CD4-positive, CD25-positive, alpha-beta regulatory T cell (primary cell): ENCODE results near the gene KIF24. TPM values are rescaled to one million over a fixed set of nuclear protein-coding genes. Genes with fewer than 3 reads are reported as not detected.
A peak's percentile ranks its signal among the peaks of the same experiment; 100 is the strongest.

ENCODE experiments used
- ATAC-seq, 2 donors: fragments of 150-1000 bp; cut with Tn5 transposase; one replicate each; pipeline ENCODE4 v1.10.0; 2021; ENCODE audit warnings: low read depth in 2 of 2, moderate number of reproducible peaks in 2 of 2, moderate library complexity in 1 of 2
- DNase-seq, 3 donors: peaks; one replicate each; pipeline versions ENCODE4 v3.0.0 to v3.0.0-alpha.2; 2012 to 2022; ENCODE audit warnings: mixed read lengths in 1 of 3
- H3K27ac ChIP-seq: one replicate; pipeline ENCODE4 v1.7.0; 2013; ENCODE audit warnings: mild to moderate bottlenecking, low read length; ENCODE audit not compliant: insufficient read depth, poor library complexity, severe bottlenecking
- H3K27me3 ChIP-seq: one replicate; pipeline ENCODE4 v1.7.0; 2013; ENCODE audit warnings: low read length; ENCODE audit not compliant: control insufficient read depth, insufficient read depth
- H3K36me3 ChIP-seq: one replicate; pipeline ENCODE4 v1.7.0; 2013; ENCODE audit warnings: mild to moderate bottlenecking, low read length, moderate library complexity; ENCODE audit not compliant: control insufficient read depth, insufficient read depth
- H3K4me1 ChIP-seq: 2 replicates; pipeline ENCODE4 v1.7.0; 2013; ENCODE audit warnings: mild to moderate bottlenecking, low read length; ENCODE audit not compliant: insufficient read depth, control insufficient read depth, poor library complexity, severe bottlenecking
- H3K4me3 ChIP-seq: one replicate; pipeline ENCODE4 v1.7.0; 2013; ENCODE audit warnings: low read depth, mild to moderate bottlenecking, low read length, moderate library complexity
- H3K9me3 ChIP-seq, 2 experiments: 1 replicate in 1 of 2; 2 replicates in 1 of 2; pipeline ENCODE4 v1.7.0; 2013; ENCODE audit warnings: low read length in 2 of 2, mild to moderate bottlenecking in 1 of 2, moderate library complexity in 1 of 2; ENCODE audit not compliant: control insufficient read depth in 2 of 2
- H3K27ac Mint-ChIP-seq, 3 donors: one replicate each; pipeline ENCODE4 v1.8.0; 2020 to 2022; ENCODE audit warnings: mild to moderate bottlenecking in 3 of 3, mixed read lengths in 3 of 3, moderate library complexity in 2 of 3
- H3K27me3 Mint-ChIP-seq: one replicate; pipeline ENCODE4 v1.8.0; 2022; ENCODE audit warnings: mild to moderate bottlenecking, mixed read lengths
- H3K36me3 Mint-ChIP-seq: one replicate; pipeline ENCODE4 v1.8.0; 2020; ENCODE audit warnings: mixed read lengths
- H3K4me1 Mint-ChIP-seq, 4 donors: one replicate each; pipeline ENCODE4 v1.8.0; 2020 to 2022; ENCODE audit warnings: mixed read lengths in 4 of 4, mild to moderate bottlenecking in 1 of 4
- H3K4me3 Mint-ChIP-seq, 4 donors: one replicate each; pipeline ENCODE4 v1.8.0; 2020 to 2022; ENCODE audit warnings: mild to moderate bottlenecking in 4 of 4, mixed read lengths in 4 of 4, moderate library complexity in 3 of 4
- H3K9me3 Mint-ChIP-seq, 7 donors: one replicate each; pipeline ENCODE4 v1.8.0; 2020 to 2022; ENCODE audit warnings: mixed read lengths in 7 of 7, mild to moderate bottlenecking in 3 of 7, moderate library complexity in 2 of 7
- polyA plus RNA-seq, 4 donors: library from polyadenylated mRNA; unstranded; fragments of 300-500 nt; fragmentation: Illumina TruSeq; gene quantifications; one replicate each; pipeline ENCODE4 v1.2.3, GENCODE V29; 2021
- total RNA-seq: library from RNA; stranded (reverse); gene quantifications from one replicate; pipeline ENCODE4 v1.2.3, GENCODE V29; 2022

KIF24 gene
- total and polyA plus RNA-seq, 5 donors from 2014 or later: 0.21 to 0.25 TPM; not detected in 3

DNA sequence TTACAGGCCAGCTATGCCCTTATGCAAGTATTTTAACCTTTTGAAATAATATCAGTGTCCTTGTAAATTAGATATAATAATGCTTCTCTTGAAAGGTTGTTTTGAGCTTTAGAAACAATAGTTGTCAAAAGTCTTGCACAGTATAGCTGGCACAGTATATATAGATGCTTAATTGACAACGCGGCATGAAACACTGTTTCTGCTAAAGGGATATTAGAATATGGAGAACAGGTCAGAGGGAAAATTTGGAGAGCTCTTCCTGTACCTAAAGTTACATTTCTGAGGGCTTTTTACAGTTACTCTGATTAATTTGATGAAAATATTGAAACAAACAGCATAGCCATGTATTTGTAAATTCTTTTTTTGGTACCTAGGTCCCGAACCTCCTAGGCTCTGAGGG is 4.8 kb upstream of the KIF24 start:
- Histone ChIP-seq H3K4me1 (peaks cover 11% of the 10 kb centered on the region), H3K36me3 (peaks cover 7% of the 10 kb centered on the region), H3K9me3 (no peaks in the 10 kb centered on the region), H3K27me3 (no peaks in the 10 kb centered on the region), H3K27ac (no peak overlapping the region), H3K4me3 (no peak overlapping the region)
- H3K27ac Mint-ChIP-seq: peak overlapping the region in 1 of 3 donors; percentile 6
- no peaks in the 10 kb centered on the region for H3K36me3 Mint-ChIP-seq
- DNase-seq (no peak), ATAC-seq (no peak)
- H3K4me1 Mint-ChIP-seq: peaks cover 8 to 36% (median 18%) of the 10 kb centered on the region in 4 donors
- H3K4me3 Mint-ChIP-seq: no peak overlapping the region
- H3K9me3 Mint-ChIP-seq: no peaks in the 10 kb centered on the region
- peaks cover 2% of the 10 kb centered on the region for H3K27me3 Mint-ChIP-seq

DNA sequence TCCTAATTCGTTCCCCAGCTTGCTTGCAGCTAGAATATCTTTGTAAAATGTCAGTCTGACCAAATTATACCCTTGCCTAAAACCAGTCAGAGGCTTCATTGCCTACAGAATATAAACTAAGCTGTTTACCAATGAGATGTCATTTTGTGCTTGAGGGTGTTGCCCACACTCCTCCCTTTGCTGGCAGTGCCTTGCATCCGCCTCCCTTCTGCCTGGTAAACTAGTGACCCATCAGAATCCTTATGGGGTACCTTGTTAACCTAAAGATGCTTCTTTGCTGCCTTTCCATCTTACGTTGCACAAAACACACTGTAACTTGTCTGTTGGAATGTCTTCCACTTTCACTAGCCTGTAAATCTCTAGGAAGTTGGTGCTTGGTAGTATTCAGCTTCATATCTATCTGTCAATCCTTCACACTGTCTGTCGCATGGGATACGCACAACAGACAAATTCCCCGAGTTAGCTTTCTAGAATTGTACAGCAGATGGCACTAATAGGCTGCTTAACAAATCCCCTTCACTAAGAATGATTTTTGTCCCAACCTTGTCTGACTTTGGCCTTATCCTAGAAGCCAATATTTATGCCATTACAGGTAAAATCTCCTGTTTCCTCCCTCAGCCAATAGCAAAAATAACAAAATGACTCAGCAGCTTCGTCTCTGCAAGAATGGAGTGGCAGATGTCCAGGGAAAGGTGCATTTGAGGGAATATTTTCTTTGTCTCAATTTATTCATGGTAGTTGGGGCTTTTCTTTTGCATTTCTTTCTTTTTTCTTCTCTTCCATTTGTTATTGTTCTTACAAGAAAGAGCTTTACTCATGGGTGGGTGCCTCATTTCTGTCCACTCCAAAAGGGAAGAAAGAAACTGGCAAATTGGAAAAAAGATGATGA is 3.3 kb upstream of the KIF24 start:
- Histone ChIP-seq H3K27ac (no peak overlapping the region), H3K4me3 (no peak overlapping the region), H3K9me3 (no peaks in the 10 kb centered on the region), H3K27me3 (no peaks in the 10 kb centered on the region), H3K4me1 (peaks cover 17% of the 10 kb centered on the region), H3K36me3 (peaks cover 5% of the 10 kb centered on the region)
- no peaks in the 10 kb centered on the region for H3K36me3 Mint-ChIP-seq
- H3K4me3 Mint-ChIP-seq: peak overlapping the region; percentile 11 to 77 (median 46)
- H3K27ac Mint-ChIP-seq: peak overlapping the region in 2 of 3 donors; percentile 4 to 24
- ATAC-seq (no peak), DNase-seq (peak in 2 of 3 donors; percentile 31 to 64)
- peaks cover 11 to 46% (median 26%) of the 10 kb centered on the region in 4 donors for H3K4me1 Mint-ChIP-seq
- peaks cover 4% of the 10 kb centered on the region for H3K27me3 Mint-ChIP-seq
- no peaks in the 10 kb centered on the region for H3K9me3 Mint-ChIP-seq

DNA sequence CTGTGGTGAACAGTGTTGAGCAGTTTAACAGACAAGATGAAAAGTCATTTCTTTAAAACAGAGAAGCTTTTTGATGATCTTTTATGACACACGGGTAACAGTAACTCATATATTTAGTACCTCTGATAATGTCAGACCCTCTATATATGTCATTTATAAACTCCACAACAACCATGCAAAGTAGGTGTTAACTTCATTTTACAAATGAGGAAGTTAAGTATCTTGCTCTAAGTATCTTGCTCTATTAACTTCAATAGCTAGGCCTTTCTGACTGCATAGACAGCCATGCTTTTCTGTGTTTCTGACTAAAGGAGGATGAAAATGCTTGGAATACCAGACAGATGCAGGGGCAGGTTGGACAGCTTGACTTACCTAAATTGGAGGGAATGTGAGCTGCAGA is 2.1 kb upstream of the KIF24 start:
- Histone ChIP-seq H3K27me3 (no peaks in the 10 kb centered on the region), H3K4me3 (no peak overlapping the region), H3K9me3 (no peaks in the 10 kb centered on the region), H3K36me3 (peaks cover 2% of the 10 kb centered on the region), H3K4me1 (peaks cover 17% of the 10 kb centered on the region), H3K27ac (no peak overlapping the region)
- H3K27me3 Mint-ChIP-seq: peaks cover 4% of the 10 kb centered on the region
- no peak for ATAC-seq
- peak overlapping the region in 3 of 4 donors; percentile 35 to 62 (median 44) for H3K4me3 Mint-ChIP-seq
- no peaks in the 10 kb centered on the region for H3K9me3 Mint-ChIP-seq
- H3K27ac Mint-ChIP-seq: no peak overlapping the region
- DNase-seq: no peak
- peaks cover 11 to 46% (median 27%) of the 10 kb centered on the region in 4 donors for H3K4me1 Mint-ChIP-seq
- no peaks in the 10 kb centered on the region for H3K36me3 Mint-ChIP-seq

- Histone ChIP-seq H3K27ac (peak overlapping the region; percentile 77), H3K27me3 (no peaks in the 10 kb centered on the region), H3K4me1 (peaks cover 17% of the 10 kb centered on the region), H3K36me3 (no peaks in the 10 kb centered on the region), H3K9me3 (no peaks in the 10 kb centered on the region), H3K4me3 (peak overlapping the region; percentile 92)
- H3K27me3 Mint-ChIP-seq: peaks cover 4% of the 10 kb centered on the region
- H3K4me3 Mint-ChIP-seq: peak overlapping the region; percentile 86 to 95 (median 90)
- DNase-seq (no peak), ATAC-seq (no peak)
- no peaks in the 10 kb centered on the region for H3K9me3 Mint-ChIP-seq
- peak overlapping the region; percentile 45 to 97 (median 95) for H3K27ac Mint-ChIP-seq
- no peaks in the 10 kb centered on the region for H3K36me3 Mint-ChIP-seq
- peaks cover 5 to 37% (median 28%) of the 10 kb centered on the region in 4 donors for H3K4me1 Mint-ChIP-seq
Observed at GRCh38 chr9:34328500-34328986, 525 bp downstream of the KIF24 start.

GRCh38 chr9:34326690-34327089 is 2.4 kb downstream of the KIF24 start:
- H3K4me1 ChIP-seq: peaks cover 17% of the 10 kb centered on the region
- DNase-seq: no peak
- no peaks in the 10 kb centered on the region for H3K9me3 Mint-ChIP-seq
- ATAC-seq: no peak
- H3K27me3 Mint-ChIP-seq: peaks cover 4% of the 10 kb centered on the region
- peak overlapping the region in 1 of 4 donors; percentile 81 for H3K4me3 Mint-ChIP-seq
- no peaks in the 10 kb centered on the region for H3K36me3 Mint-ChIP-seq
- no peak overlapping the region for H3K27ac ChIP-seq
- no peak overlapping the region for H3K4me3 ChIP-seq
- H3K27me3 ChIP-seq: no peaks in the 10 kb centered on the region
- H3K36me3 ChIP-seq: no peaks in the 10 kb centered on the region
- H3K9me3 ChIP-seq: no peaks in the 10 kb centered on the region
- no peak overlapping the region for H3K27ac Mint-ChIP-seq
- H3K4me1 Mint-ChIP-seq: peaks cover 3 to 36% (median 22%) of the 10 kb centered on the region in 4 donors

DNA sequence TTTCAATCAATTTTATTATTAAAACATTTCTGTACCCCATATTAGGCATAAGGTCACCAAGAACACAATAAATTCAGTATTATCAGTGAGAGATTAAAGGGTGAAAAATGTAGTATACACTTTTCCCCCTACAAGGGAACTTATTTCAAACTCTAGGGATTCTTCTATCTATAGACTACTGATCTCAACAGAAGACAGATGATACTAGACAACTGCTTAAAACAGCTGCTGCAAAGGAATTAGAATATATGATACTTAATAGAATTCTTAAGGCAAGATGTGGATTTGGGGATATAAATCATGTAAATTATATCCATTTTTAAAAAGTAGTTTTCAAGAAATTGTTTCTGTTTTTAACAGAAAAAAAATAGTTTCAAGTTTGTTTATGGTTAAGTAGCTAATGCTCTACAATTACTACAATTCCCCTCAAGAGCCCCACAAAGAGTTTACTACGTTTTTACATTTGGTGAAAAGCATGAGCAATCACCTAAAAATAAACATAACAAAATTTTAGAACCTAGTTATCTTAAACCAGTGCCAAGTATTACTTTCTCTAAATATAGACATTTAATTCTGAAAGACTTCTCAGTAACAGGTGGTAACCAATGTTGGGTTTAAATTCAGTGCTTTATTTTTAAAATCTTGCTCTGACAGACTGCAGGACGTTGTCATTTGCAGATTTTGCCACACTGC is 6.0 kb downstream of the KIF24 start:
- H3K27ac Mint-ChIP-seq: no peak overlapping the region
- no peaks in the 10 kb centered on the region for H3K36me3 Mint-ChIP-seq
- peaks cover 0 to 2% (median 0%) of the 10 kb centered on the region in 7 donors for H3K9me3 Mint-ChIP-seq
- H3K4me1 Mint-ChIP-seq: peaks cover 2 to 6% (median 3%) of the 10 kb centered on the region in 4 donors
- ATAC-seq (no peak), DNase-seq (no peak)
- Histone ChIP-seq H3K36me3 (no peaks in the 10 kb centered on the region), H3K27ac (no peak overlapping the region), H3K4me1 (no peaks in the 10 kb centered on the region), H3K9me3 (no peaks in the 10 kb centered on the region), H3K4me3 (no peak overlapping the region), H3K27me3 (no peaks in the 10 kb centered on the region)
- H3K27me3 Mint-ChIP-seq: no peaks in the 10 kb centered on the region
- H3K4me3 Mint-ChIP-seq: no peak overlapping the region

DNA sequence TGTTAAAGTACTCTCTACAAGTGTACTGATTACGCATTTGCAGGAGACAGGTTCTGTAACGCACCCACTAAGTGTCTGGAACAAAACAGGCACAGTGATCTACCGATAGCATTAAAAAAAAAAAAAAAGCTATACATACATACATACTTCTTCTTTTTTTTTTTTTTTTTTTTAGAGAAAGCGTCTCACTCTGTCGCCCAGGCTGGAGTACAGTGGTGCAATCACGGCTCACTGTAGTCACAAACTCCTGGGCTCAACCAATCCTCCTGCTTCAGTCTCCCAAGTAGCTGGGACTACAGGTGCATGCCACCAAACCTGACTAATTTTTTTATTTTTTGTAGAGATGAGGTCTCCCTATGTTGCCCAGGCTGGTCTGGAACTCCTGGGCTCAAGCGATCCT is 7.6 kb downstream of the KIF24 start:
- Histone ChIP-seq H3K9me3 (no peaks in the 10 kb centered on the region), H3K4me1 (no peaks in the 10 kb centered on the region), H3K4me3 (no peak overlapping the region), H3K27ac (no peak overlapping the region), H3K27me3 (no peaks in the 10 kb centered on the region), H3K36me3 (no peaks in the 10 kb centered on the region)
- H3K4me3 Mint-ChIP-seq: no peak overlapping the region
- no peak overlapping the region for H3K27ac Mint-ChIP-seq
- H3K4me1 Mint-ChIP-seq: peaks cover 0 to 3% (median under 1%) of the 10 kb centered on the region in 4 donors
- no peaks in the 10 kb centered on the region for H3K27me3 Mint-ChIP-seq
- H3K36me3 Mint-ChIP-seq: no peaks in the 10 kb centered on the region
- ATAC-seq (no peak), DNase-seq (no peak)
- peaks cover 0 to 2% (median 0%) of the 10 kb centered on the region in 7 donors for H3K9me3 Mint-ChIP-seq
